H9 (cell line): Measurements from ENCODE around the gene IMMP1L. TPM values are rescaled to one million over a fixed set of nuclear protein-coding genes. Genes with fewer than 3 reads are reported as not detected.

Source experiments
- DNase-seq: peaks from one replicate; pipeline ENCODE4 v3.0.0-alpha.2; 2017
- H2AFZ ChIP-seq: one replicate; pipeline ENCODE4 v1.6.1; 2013; ENCODE audit warnings: mild to moderate bottlenecking, low read length, control low read depth, moderate library complexity
- H2AK5ac ChIP-seq: 2 replicates; pipeline ENCODE4 v1.6.1; 2013; ENCODE audit warnings: low read length, control low read depth, mixed read lengths; ENCODE audit not compliant: insufficient read length
- H2BK120ac ChIP-seq: one replicate; pipeline ENCODE4 v1.6.1; 2013; ENCODE audit warnings: low read depth, mild to moderate bottlenecking, low read length, control low read depth, inconsistent platforms; ENCODE audit not compliant: poor library complexity, severe bottlenecking
- H2BK12ac ChIP-seq: 2 replicates; pipeline ENCODE4 v1.6.1; 2013; ENCODE audit warnings: low read length, control low read depth, mixed read lengths, low read depth; ENCODE audit not compliant: insufficient read length
- H2BK15ac ChIP-seq: 2 replicates; pipeline ENCODE4 v1.6.1; 2013; ENCODE audit warnings: low read depth, low read length, control low read depth
- H2BK20ac ChIP-seq: one replicate; pipeline ENCODE4 v1.6.1; 2013; ENCODE audit warnings: low read depth, mild to moderate bottlenecking, low read length, control low read depth, inconsistent platforms; ENCODE audit not compliant: poor library complexity, severe bottlenecking
- H2BK5ac ChIP-seq: 2 replicates; pipeline ENCODE4 v1.6.1; 2013; ENCODE audit warnings: low read length, control low read depth, mixed read lengths; ENCODE audit not compliant: insufficient read length
- H3K14ac ChIP-seq: 2 replicates; pipeline ENCODE4 v1.6.1; 2013; ENCODE audit warnings: low read length, control low read depth; ENCODE audit not compliant: insufficient read depth
- H3K18ac ChIP-seq: 2 replicates; pipeline ENCODE4 v1.6.1; 2013; ENCODE audit warnings: low read depth, mild to moderate bottlenecking, mixed read lengths, low read length, control low read depth; ENCODE audit not compliant: insufficient read length
- H3K23ac ChIP-seq: 2 replicates; pipeline ENCODE4 v1.6.1; 2013; ENCODE audit warnings: low read length, control low read depth, mixed read lengths, low read depth; ENCODE audit not compliant: insufficient read length
- H3K23me2 ChIP-seq: 2 replicates; pipeline ENCODE4 v1.6.1; 2013; ENCODE audit warnings: low read depth, mild to moderate bottlenecking, mixed read lengths, low read length, control low read depth; ENCODE audit not compliant: insufficient read length, poor library complexity, severe bottlenecking
- H3K27ac ChIP-seq: 2 replicates; pipeline ENCODE4 v1.5.1; 2013; ENCODE audit warnings: low read length, control low read depth, mixed read lengths, low read depth; ENCODE audit not compliant: insufficient read length
- H3K27me3 ChIP-seq: 2 replicates; pipeline ENCODE4 v1.6.1; 2013; ENCODE audit warnings: low read length, control low read depth, inconsistent platforms; ENCODE audit not compliant: insufficient read depth
- H3K4ac ChIP-seq: 2 replicates; pipeline ENCODE4 v1.6.1; 2013; ENCODE audit warnings: low read depth, mild to moderate bottlenecking, control low read depth, inconsistent platforms, low read length, moderate library complexity
- H3K4me1 ChIP-seq: 2 replicates; pipeline ENCODE4 v1.6.1; 2013; ENCODE audit warnings: low read length, control low read depth, inconsistent platforms; ENCODE audit not compliant: insufficient read depth
- H3K4me2 ChIP-seq: 2 replicates; pipeline ENCODE4 v1.6.1; 2013; ENCODE audit warnings: low read length, control low read depth, mixed read lengths; ENCODE audit not compliant: insufficient read length, insufficient read depth
- H3K56ac ChIP-seq: 2 replicates; pipeline ENCODE4 v1.6.1; 2013; ENCODE audit warnings: low read depth, mild to moderate bottlenecking, mixed read lengths, low read length, control low read depth; ENCODE audit not compliant: insufficient read length
- H3K79me1 ChIP-seq: 2 replicates; pipeline ENCODE4 v1.6.1; 2013; ENCODE audit warnings: low read depth, mild to moderate bottlenecking, moderate library complexity, low read length, control low read depth, inconsistent platforms; ENCODE audit not compliant: insufficient read depth, poor library complexity, severe bottlenecking
- H3K79me2 ChIP-seq: 2 replicates; pipeline ENCODE4 v1.6.1; 2013; ENCODE audit warnings: low read length, control low read depth, inconsistent platforms; ENCODE audit not compliant: insufficient read depth
- H3K9ac ChIP-seq: 2 replicates; pipeline ENCODE4 v1.6.1; 2013; ENCODE audit warnings: low read length, control low read depth, mixed read lengths; ENCODE audit not compliant: insufficient read length; ENCODE audit errors: extremely low read depth
- H3K9me3 ChIP-seq: one replicate; pipeline ENCODE4 v1.6.1; 2013; ENCODE audit warnings: low read depth, low read length, inconsistent platforms; ENCODE audit not compliant: control insufficient read depth
- H3T11ph ChIP-seq: one replicate; pipeline ENCODE4 v1.6.1; 2013; ENCODE audit warnings: mild to moderate bottlenecking, low read length, control low read depth, inconsistent platforms
- H4K20me1 ChIP-seq: one replicate; pipeline ENCODE4 v1.6.1; 2013; ENCODE audit not compliant: control insufficient read depth, insufficient read length, insufficient read depth
- H4K5ac ChIP-seq: 2 replicates; pipeline ENCODE4 v1.6.1; 2013; ENCODE audit warnings: low read depth, mild to moderate bottlenecking, mixed read lengths, low read length, control low read depth; ENCODE audit not compliant: insufficient read length
- H4K8ac ChIP-seq: replicated peaks from 2 replicates; pipeline ENCODE4 v1.6.1; 2013; ENCODE audit warnings: low read length, control low read depth, mixed read lengths, low read depth; ENCODE audit not compliant: insufficient read length
- H4K91ac ChIP-seq: 2 replicates; pipeline ENCODE4 v1.6.1; 2013; ENCODE audit warnings: low read depth, mild to moderate bottlenecking, moderate library complexity, mixed read lengths, low read length, control low read depth; ENCODE audit not compliant: insufficient read length
- H3K27ac Mint-ChIP-seq, 3 experiments: 2 replicates in 2 of 3; 3 replicates in 1 of 3; pipeline ENCODE4 v1.8.0; 2020 to 2021; ENCODE audit warnings: mixed read lengths in 3 of 3, mild to moderate bottlenecking in 1 of 3, moderate library complexity in 1 of 3
- H3K27me3 Mint-ChIP-seq: 2 replicates; pipeline ENCODE4 v1.8.0; 2021; ENCODE audit warnings: low read depth, mild to moderate bottlenecking, moderate library complexity, mixed read lengths
- H3K36me3 Mint-ChIP-seq, 3 experiments: 2 replicates in 2 of 3; 3 replicates in 1 of 3; pipeline ENCODE4 v1.8.0; 2020 to 2021; ENCODE audit warnings: low read depth in 3 of 3, mixed read lengths in 3 of 3; ENCODE audit not compliant: insufficient read depth in 1 of 3
- H3K4me1 Mint-ChIP-seq, 2 experiments: 2 replicates each; pipeline ENCODE4 v1.8.0; 2020; ENCODE audit warnings: mixed read lengths in 2 of 2
- H3K4me3 Mint-ChIP-seq, 2 experiments: 2 replicates in 1 of 2; 3 replicates in 1 of 2; pipeline ENCODE4 v1.8.0; 2020 to 2021; ENCODE audit warnings: mild to moderate bottlenecking in 2 of 2, mixed read lengths in 2 of 2, moderate library complexity in 1 of 2
- H3K9me3 Mint-ChIP-seq, 2 experiments: 2 replicates in 1 of 2; 3 replicates in 1 of 2; pipeline ENCODE4 v1.8.0; 2020; ENCODE audit warnings: mild to moderate bottlenecking in 2 of 2, mixed read lengths in 2 of 2, moderate library complexity in 1 of 2
- CTCF ChIP-seq: fragments of 200-600 bp; sonication (generic); conservative IDR thresholded peaks from 3 replicates; pipeline ENCODE4 v1.8.0; 2021; ENCODE audit warnings: antibody characterized with exemption, mild to moderate bottlenecking
- WGBS: extraction: QIAGEN DNeasy Blood & Tissue Kit; methylation state at CpG from one replicate; pipeline ENCODE4 v1.1.7; 2013; ENCODE audit warnings: missing lambda C conversion rate, low lambda C conversion rate, mixed read lengths; ENCODE audit not compliant: insufficient read length; ENCODE audit errors: extremely low coverage; 5-methylcytosine and 5-hydroxymethylcytosine counted together
- total RNA-seq: library from RNA; stranded (reverse); gene quantifications from 2 replicates; pipeline ENCODE4 v1.2.1, GENCODE V29; 2021

Gene IMMP1L
- total RNA-seq, 1 experiment from 2014 or later = 27.0 TPM

GRCh38 chr11:31412946-31413345, 96.5 kb downstream of the IMMP1L start:
- H3K36me3 Mint-ChIP-seq = peaks cover 15 to 17% (median 15%) of the 10 kb centered on the region in 3 experiments
- Histone ChIP-seq H2BK15ac (no peak overlapping the region), H3K4ac (no peak overlapping the region), H2AFZ (no peak overlapping the region), H2BK20ac (no peak overlapping the region), H4K20me1 (no peaks in the 10 kb centered on the region), H3K56ac (no peak overlapping the region), H3K23me2 (no peaks in the 10 kb centered on the region), H2BK12ac (no peak overlapping the region), H3K79me2 (no peaks in the 10 kb centered on the region), H3K27ac (no peak overlapping the region), H3K27me3 (no peaks in the 10 kb centered on the region), H3K9ac (no peak overlapping the region), H3K23ac (no peak overlapping the region), H4K5ac (no peak overlapping the region), H3K4me1 (no peaks in the 10 kb centered on the region; the same call in none of the 2 replicates), H3K4me2 (no peak overlapping the region), H2BK5ac (no peak overlapping the region), H3K9me3 (no peaks in the 10 kb centered on the region), H2BK120ac (no peak overlapping the region), H3K14ac (no peak overlapping the region), H3K18ac (no peak overlapping the region), H4K8ac (no peak overlapping the region), H3K79me1 (no peaks in the 10 kb centered on the region), H2AK5ac (no peak overlapping the region), H3T11ph (no peak overlapping the region), H4K91ac (no peak overlapping the region)
- DNase-seq = no peak
- H3K27me3 Mint-ChIP-seq = no peaks in the 10 kb centered on the region
- peaks cover 22 to 33% of the 10 kb centered on the region in 2 experiments for H3K4me1 Mint-ChIP-seq
- TF ChIP-seq CTCF = no peak
- no peak overlapping the region for H3K4me3 Mint-ChIP-seq
- no peak overlapping the region for H3K27ac Mint-ChIP-seq
- peaks cover 9 to 12% of the 10 kb centered on the region in 2 experiments for H3K9me3 Mint-ChIP-seq
- no CpG with 5 or more reads among the region's 2 CpGs for WGBS
